Fibroblast of skin of left quadriceps (primary cell): ENCODE results near the gene CCNI.
"Not testable (repeated sequence)": the region's sequence is repeated elsewhere in the genome, so short reads cannot be mapped to it uniquely, and the experiment has no call there.

ENCODE experiments used
- DNase-seq, 2 experiments: peaks; one replicate each; pipeline ENCODE4 v3.0.0-alpha.2; 2013; ENCODE audit warnings: low read depth in 2 of 2

The CCNI gene, protein sequence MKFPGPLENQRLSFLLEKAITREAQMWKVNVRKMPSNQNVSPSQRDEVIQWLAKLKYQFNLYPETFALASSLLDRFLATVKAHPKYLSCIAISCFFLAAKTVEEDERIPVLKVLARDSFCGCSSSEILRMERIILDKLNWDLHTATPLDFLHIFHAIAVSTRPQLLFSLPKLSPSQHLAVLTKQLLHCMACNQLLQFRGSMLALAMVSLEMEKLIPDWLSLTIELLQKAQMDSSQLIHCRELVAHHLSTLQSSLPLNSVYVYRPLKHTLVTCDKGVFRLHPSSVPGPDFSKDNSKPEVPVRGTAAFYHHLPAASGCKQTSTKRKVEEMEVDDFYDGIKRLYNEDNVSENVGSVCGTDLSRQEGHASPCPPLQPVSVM

DNA sequence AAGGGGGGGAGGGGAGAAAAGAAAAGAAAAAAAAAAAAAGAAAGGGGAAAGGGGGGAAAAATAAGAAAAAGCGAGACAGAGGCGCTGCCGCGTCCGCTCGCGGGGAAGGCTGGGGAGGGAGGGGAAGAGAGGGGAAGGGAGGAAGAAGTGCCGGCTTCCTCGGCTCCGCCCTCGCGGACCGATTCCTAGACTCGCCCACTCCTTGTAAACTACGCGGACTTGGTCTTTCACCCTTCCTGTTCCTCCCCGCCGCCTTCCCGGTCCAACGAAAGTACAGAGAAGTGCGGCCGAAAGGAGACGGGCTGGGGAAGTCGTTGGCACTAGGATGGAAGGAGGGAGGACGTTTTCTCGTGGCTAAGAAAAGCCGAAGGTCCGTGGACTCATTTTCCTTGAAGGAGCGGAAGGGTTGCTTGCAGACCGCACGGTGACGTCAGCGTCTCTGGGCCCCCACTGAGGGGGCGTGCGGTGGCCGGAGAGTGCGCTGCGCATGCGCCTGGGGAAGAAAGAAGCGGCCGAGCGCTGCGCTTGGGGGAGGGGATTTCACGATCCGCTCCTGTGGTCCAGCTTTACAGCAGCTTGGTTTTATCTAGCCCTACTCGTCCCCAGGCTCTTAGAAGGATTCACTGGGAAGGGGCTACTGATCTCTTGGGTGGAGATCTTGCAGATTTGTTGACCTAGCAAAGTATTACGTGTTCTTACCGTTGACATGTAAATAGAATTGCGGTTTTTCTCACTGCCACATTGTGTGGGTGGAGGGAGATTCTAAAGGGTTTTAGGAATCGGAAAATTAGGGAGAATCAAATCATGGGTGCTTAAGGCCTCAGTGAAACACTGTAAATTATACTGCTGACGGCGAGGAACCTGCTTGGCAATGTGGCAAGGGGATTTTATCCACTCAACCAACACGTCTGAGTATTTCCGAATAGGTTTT, at the start of gene CCNI:
Gene CCNI (minus strand): TSS at position 121 of the 931 bp plus-strand sequence. CDS start 9,627 bp downstream, outside the sequence.
- DNase-seq, result peak; percentile 96

DNA sequence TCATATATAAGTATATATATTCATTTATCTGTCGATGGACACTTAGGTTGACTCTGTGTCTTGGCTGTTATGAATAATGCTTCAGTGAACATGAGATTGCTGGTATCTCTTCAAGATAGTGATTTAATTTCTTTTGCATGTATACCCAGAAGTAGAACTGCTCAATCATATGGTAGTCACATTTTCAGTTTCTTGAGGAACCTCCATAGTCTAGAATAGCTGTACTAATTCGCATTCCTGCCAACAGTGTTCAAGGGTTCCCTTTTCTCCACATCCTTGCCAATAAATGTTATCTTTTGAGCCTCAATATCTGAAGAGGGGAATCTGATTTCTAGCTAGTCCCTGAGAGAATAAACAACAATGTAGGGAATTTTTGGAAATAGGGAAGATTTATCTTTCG, 48.8 kb upstream of the CCNI start:
- no peak for DNase-seq

DNA sequence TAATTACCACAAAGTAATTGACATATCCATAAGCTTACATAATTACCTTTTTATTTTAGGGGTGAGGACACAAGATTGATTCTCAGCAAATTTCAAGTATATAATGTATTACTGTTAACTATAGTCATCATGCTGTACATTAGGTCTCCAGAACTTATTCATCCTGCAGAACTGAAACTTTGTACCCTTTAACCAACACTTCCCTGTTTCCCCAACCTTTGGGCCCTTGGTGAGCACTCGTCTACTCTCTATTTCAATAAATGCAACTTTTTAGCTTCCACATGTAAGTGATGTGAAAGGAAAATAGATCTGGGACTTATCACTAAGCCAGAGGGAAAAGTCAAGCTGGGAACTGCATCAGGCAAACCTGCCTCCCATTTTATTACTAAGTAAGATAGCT, 47.6 kb upstream of the CCNI start:
- no peak for DNase-seq

DNA sequence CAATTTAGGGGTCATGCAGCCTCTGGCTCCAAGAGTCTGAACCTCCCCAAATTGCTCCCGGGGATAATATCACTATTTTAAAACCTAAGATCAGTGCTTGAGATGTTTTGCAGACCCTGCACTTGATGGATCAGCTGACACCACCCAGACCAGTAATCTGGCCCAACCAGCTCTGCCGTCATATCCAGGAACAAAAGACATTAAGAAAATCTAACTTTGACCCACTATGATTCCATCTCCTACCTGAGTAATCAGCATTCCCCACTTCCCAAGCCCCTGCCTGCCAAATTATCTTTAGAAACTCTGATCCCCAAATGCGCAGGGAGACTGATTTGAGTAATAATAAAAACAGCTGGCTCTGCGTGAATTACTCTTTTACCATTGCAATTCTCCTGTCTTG, 46.9 kb upstream of the CCNI start:
- DNase-seq, result no peak

DNA sequence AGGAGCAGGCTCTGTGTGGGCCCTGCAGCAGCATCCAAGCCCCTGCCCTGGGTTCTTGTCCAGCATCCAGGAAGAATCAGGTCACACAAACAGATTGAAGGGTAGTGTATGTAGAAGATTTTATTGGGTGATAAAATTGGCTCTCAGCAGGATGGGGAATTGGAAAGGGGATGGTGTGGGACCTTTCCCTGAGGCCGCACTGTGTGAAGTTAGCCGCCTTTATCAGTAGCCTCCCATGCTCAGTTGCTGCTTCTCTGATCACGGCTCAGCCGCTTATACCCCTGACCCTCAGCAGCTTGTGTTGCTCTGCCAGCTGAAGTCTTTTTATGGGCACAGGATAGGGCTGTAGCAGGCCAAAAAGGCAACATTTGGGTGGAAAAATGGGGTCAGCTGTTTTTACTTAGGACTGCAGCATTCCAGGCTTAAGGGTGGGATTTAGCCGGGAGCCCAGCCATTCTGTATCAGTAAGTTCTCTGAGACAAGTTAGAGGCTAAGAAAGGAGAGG, 46.0 kb upstream of the CCNI start:
- no peak for DNase-seq

DNA sequence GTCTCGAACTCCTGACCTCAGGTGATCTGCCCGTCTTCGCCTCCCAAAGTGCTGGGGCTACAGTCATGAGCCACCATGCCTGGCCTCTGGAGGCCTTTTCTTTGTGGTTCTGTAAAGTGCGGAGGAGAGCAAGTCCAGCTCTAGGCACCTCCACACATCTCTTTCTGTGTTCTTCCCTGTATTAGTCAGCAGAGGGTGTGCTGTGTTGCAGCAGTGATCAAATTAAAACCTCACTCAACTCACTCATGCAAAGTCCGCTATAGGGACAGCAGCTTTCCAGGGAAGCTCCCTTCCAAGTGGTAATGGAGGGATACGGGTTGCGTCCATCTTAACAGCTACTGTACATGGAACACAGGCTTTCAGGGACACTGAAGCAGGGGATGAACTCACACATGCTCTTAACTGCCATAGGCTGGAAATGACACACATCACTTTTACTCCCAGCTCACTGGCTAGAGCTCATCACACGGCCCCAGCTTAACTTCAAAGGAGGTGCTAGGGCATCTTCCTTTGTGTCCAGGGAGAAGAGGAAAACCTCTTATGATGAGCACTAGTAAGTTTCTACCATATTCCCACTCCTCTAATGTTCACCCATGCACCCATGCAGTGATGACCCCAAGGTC, 45.2 kb upstream of the CCNI start:
- DNase-seq, result no peak

DNA sequence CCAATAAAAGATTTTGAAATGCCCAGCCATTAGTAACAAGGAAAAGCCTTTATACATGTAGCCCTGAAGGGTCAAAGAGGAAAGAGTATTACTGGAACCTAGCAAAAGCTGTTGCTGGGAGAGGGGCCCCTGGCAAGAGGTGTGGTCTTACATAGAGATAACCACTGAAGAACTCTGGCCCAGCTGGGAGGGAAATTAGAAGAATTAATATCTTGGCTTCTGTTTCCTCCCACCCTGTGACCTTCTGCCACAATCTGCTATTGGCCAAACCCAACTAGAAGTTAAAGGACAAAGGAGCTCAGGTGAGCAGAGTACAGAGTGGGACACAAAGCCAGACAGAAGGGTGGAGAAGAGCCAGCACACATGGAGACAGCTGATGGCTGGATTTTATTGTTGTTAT, 41.9 kb upstream of the CCNI start:
- no peak for DNase-seq

DNA sequence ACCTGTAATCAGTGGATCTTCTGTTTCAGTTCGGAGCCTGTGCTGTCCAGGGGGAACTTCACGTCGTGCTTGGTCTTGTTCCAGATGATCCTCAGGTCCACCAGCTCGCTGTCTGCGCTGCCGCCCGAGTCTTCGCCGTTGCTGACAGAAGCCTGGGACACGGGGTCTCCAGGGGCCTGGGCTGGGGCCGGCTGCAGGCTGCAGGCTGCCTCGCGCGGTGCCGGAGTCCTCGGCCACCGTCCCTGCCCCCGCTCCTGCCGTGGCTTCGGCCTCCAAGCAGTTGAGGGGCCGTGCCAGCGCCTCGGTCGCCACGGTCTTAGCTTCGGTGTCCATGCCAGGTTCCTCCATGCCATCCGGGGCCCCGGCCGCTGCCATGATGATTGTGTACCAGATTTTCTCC, 37.3 kb upstream of the CCNI start:
- DNase-seq, result no peak

DNA sequence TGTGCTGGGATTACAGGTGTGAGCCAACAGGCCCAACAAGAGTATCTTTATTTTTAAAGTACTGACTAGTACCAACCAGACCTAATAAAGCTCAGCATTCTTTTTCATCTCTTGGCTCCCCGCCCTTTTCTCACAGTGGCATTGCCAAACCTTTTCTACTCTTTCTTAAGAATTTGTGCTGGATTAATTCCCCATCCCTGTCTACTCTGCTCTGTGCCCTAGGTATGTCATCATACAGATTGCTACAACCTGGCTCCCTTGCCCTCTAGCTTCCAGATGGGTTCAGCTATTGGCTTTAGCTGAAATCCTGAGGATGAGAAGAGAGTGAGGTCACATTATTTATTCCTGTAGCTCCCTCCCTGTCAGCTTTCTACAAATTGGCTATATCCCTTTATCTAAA, 34.9 kb upstream of the CCNI start:
- no peak for DNase-seq

DNA sequence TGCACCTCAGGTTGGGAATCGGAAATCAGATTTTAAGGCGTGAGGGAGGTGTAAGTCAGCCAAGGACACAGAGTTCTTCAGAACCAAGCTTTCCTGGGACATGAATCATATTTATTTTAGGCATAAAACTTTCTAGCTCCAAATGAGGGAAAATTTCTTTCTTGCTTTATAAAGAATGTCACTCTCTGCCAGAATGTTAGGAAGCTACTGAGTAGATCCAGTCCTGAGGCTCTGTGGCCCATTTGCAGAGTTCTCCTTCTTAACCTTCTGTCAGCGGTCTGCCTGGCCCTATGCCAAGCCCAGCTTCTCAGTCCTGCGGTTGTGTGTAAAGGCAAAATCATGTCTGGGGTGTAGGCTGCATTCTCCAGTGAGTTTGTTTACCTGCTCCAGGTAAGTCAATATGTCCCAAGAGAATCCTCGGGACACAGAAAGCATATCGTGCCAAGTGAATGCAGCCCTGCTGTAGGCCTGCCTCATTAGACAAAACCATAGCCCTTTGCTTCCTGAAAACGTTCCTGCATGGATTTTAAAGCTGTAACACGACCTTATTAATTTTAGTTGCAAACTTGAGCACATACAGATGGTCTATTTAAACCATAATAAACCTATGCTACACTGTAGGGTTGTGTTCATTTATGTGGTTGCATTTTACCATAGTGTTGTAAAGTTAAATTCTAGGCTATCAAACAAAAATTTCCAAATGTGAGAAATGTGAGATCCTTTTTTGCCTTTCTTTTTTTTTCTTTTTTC, 29.2 kb upstream of the CCNI start:
- peak in 1 of 2 experiments; percentile 8 for DNase-seq

DNA sequence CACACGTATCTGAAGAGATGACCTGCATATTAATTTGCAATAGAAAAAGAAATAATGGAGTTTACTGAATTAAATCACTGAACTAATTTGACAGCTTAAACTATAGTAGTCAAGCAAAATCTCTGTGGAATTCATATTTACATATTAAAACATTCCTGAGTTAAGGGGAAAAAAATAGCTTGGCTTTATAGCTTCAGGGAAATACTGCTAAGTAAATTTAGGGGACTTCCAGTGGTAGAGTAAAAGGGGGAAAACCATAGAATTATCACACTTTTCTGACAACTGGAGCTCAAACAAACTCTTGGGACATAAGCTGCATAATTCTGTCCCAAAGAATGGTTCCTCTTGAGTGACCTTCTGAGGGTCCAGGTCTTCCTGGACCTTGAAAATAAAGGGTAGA, 28.6 kb upstream of the CCNI start:
- no peak for DNase-seq

DNA sequence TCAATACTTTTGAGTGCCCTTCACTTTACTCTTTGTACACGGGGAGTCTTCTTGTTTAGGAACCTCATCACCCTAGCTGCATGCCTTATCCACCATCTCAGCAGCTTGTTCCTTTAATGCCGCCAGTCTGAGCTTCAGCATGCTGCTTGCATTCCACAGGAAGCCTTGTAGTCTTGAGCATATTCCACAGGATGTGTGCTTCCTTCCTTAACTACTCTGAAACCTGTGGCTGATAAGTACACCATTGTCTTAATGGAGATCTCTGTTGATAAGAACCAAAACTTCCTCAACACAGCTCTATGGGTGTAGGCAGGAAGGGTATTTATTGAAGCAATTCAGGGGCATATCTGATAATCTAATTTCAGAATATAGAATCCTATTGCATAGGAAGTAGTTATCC, 24.4 kb upstream of the CCNI start:
- no peak for DNase-seq

DNA sequence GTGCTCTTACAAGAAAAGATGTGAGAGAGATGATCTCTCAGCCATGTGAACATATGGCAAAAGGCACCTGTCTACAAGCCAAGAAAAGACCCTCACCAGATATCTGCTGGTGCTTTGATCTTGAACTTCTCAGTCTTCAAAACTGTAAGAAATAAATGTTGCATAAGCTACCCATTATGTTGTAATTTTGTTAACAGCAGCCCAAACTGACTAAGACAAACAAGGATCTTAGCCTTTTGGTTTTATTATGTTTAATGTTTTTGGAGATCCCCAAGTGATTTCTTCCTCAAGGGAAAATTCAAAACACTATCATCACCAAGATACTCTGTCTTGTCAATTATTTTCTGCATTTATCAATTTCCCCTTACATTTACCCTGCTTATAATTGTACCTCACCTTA, 21.8 kb upstream of the CCNI start:
- DNase-seq, result no peak

DNA sequence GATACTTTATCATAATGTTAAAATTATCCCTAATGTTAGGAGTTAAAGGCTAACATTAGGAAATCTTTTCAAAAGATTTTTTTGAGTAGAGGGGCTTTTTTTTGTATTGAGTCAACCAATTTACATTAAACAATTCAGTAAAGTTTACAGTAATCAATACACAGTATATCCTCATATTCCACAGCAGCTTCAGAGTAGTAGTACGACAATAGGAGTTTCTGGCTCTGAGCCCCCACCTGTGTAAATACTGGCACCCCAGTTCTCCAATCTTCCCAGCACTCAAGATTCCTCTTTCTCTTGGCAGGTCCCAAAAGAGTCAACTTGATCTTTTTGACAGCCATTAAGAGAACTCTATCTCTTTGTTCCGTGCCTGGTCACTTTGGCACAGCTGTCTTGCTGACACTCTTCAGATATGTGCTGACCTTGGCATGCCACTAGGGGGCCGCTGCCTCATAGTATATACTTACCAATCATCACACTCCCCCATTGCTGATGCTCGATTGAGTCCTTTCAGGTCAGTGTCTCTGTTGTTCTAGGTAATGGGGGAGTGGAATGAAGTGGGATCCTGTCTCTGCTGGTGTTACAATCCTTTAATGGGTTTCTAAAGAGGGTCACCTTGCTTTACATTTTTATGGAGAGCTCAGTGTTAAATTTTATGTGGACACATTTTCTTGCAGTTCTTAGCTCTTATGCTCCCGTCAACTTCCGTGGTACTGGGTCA, 19.5 kb upstream of the CCNI start:
- DNase-seq, result no peak

DNA sequence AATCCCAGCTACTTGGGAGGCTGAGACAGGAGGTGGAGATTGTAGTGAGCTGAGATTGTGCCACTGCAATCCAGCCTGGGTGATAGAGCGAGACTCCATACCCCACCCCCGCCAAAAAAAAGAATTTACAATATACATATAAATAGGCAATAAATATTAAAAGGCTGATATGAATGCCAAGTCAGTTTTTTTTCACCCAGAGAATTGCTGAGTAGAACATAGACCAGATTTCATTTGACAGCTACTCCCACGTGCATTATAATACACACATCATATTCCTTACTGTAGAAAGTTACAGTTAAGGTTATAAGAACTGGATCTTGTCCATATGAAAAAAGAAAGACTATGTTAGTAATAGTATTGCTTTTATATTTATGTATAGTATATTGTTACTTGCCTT, 18.7 kb upstream of the CCNI start:
- DNase-seq, result no peak

DNA sequence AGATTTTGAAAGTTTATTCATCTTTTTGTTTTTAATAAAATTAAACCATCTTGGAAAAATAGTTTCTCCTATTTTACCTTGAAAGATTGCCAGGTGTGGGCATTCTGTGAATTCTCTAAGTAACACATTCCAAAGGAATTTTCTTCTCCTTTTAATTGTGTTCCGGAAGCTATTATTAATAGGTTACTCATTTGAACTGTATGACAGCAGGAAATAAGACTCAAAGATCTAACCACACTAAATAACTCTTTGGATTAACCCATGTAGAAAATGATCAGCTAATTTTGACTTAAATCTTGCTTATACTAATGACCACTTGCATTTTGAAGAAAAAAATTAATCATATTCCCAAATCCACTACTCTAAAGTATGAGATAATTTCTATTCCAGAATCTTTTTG, 17.6 kb upstream of the CCNI start:
- DNase-seq, result no peak

DNA sequence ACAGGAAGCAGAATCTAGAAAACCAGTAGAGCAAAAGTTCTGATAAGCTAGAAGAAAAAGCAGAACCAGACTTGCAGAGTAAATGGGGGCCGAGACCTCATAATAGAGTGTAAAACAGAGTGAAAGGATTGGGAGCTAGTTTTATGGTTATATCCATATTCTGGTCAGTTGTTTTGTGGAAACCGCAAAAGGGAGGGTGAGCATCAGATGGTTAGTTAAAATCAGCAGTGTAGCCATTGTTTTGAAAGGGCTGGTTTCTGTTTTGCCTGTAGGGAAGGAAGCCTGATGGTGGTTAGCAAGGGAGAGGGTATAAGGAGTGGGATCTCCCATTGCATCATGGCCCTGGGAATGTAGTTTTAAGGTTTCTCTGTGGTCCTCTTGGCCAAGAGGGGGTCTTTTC, 17.2 kb upstream of the CCNI start:
- no peak for DNase-seq

DNA sequence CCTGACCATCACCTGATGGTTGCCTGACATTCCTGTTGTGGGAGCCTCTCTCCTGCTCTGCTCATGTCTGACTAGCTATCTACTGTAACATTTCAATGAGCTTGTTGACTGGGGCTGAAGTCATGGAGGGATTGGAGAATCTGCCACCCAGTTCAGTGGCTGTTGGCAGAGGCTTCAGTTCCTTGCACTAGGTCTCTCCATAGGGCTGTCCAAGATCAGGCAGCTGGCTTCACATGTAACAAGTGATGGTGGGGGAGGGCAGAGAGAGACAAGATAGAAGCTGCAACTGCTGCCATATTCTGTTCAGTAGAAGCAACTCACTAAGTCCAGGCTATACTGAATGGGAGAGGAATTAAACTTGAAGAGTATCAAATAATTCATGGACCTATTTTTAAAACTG, 14.1 kb upstream of the CCNI start:
- no peak for DNase-seq

DNA sequence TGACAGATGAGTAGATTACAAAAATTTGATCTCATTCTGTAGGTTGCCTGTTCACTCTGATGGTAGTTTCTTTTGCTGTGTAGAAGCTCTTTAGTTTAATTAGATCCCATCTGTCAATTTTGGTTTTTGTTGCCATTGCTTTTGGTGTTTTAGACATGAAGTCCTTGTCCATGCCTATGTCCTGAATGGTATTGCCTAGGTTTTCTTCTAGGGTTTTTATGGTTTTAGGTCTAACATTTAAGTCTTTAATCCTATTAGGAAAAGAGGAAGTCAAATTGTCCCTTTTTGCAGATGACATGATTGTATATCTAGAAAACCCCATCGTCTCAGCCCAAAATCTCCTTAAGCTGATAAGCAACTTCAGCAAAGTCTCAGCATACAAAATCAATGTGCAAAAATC, 11.2 kb upstream of the CCNI start:
- not testable (repeated sequence) for DNase-seq

DNA sequence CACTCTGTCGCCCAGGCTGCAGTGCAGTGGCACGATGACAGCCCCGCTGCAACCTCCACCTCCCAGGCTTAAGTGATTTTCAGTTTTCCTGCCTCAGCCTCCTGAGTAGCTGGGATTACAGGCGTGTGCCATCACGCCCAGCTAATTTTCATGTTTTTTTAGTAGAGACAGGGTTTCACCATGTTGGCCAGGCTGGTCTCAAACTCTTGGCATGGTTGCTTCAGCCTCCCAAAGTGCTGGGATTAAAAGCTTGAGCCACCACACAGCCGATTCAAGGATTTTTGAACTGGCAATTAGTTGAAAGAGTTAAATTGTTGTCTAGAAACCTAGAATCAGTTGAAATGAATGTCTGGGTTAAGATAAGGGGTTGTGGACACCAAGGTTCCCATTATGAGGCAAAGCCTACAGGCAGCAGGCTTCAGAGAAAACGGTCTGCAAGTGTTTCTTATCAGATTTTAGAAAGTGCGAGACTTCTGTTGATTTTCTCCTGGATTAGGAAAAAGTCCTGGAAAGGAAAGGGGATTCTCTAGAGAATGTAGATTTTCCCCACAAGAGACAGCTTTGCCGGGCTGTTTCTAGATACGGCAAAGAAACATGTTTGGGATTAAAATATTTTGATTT, 8.3 kb upstream of the CCNI start:
- DNase-seq, result no peak
